Activated naive CD8-positive, alpha-beta T cell treated with anti-CD3 and anti-CD28 coated beads, Interleukin-2, amount 50 U/mL, for 16 hours (primary cell): ENCODE results near the gene VSTM1.
"Not testable (repeated sequence)": the region's sequence is repeated elsewhere in the genome, so short reads cannot be mapped to it uniquely, and the experiment has no call there.

Experiments
- DNase-seq: peaks from one replicate; pipeline ENCODE4 v3.0.0-alpha.2; 2020; ENCODE audit warnings: low read depth, low spot score

Gene VSTM1

DNA sequence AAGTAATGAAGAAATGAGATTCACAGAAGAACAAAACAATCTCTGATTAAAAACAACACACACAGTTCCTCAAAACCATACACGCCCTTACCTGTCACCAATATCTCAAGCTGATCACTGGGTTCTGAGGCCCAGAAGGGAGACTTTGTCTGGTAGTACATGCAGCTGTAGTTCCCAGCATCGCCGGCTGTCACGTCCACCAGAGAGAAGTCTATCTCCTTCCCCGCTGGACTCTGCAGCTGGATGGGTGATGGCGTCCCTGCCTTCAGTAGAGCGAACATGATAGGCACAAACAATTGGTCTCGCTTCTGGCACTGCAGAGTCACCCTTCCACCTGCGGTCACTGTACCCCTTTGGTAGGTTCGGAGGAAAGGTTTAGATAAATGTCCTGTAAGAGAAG, 10.1 kb upstream of the VSTM1 start:
- DNase-seq: no peak

DNA sequence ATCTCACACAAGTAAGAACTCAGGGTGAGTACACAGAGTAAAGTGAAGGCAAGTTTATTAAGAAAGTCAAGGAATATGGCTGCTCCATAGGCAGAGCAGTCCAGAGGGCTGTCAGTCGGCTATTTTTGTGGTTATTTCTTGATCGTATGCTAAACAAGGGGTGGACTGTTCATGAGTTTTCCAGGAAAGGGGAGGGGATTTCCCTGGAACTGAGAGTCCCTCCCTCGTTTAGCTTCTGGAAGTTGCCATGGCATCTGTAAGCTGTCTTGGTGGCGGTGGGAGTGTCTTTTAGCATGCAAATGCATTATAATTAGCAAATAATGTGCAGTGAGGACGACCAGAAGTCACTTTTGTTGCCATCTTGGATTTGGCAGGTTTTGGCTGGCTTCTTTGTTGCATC, 5.8 kb upstream of the VSTM1 start:
- no peak for DNase-seq

DNA sequence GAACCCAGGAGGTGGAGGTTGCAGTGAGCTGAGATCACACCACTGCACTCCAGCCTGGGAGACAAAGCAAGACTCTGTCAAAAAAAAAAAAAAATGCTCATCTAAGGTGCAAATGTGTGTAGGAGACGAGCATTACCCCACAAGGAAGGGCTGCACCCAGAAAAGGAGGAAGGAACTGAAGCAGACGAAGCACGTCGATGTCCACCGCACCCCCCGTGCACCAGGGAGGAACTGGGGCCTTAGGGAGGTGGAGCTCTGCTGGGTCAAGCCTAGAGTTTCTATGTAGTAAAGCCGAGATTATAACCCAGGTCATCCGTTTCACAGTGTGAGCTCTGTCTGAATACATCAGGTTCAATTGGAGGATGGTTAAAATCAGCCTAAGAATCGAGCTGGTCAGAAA, 1.1 kb downstream of the VSTM1 start:
- no peak for DNase-seq

DNA sequence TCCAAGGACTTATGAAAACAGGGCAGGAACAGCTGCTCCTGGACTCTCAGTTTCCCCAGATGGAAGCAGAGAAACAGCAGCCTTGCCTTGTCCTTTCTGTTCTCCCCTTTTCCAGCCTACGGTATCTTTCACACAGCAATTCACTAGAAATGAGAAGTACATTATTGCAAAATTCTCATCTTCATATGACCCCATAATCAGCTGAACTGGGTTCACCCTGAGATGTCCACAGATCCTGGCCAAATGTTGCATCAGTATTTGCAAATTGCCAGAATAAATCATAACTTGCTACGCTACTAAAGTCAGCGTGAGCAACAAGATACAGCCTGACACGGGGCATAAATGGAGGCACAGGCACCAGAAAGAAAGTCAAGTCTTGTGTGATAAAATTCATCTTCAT, 16.1 kb downstream of the VSTM1 start:
- no peak for DNase-seq

DNA sequence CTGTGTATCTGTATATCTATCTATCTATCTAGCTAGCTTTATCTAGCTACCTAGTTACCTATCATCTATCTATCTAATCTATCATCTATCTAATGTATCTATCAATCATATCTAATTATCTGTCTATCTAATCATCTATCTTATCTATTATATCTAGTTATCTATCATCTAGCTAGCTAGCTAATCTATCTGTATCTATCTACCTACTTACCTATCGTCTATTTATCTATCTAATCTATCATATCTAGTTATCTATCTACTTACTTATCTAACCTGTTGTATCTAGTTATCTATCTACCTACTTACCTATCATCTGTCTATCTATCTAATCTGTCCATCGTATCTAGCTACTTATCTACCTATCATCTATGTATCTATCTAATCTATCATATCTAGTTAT, 17.9 kb downstream of the VSTM1 start:
- DNase-seq: no peak

DNA sequence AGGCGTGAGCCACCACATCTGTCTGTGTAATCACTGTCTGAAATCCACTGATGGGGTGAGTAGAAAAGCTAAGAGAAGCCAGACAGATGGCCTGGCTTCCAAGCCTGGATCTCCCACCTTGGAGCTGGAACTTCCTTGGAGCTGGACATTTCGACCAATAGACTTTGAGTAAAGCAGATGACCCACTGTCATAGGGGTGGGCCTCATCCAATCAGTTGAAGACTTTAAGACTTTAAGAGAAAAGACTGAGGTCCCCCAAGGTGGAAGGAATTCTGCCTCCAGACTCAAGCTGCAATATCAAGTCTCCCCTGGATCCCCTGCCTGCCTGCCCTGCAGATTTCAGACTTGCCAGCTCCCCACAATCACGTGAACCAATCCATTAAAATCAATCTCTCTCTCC, 20.7 kb downstream of the VSTM1 start:
- DNase-seq: no peak

DNA sequence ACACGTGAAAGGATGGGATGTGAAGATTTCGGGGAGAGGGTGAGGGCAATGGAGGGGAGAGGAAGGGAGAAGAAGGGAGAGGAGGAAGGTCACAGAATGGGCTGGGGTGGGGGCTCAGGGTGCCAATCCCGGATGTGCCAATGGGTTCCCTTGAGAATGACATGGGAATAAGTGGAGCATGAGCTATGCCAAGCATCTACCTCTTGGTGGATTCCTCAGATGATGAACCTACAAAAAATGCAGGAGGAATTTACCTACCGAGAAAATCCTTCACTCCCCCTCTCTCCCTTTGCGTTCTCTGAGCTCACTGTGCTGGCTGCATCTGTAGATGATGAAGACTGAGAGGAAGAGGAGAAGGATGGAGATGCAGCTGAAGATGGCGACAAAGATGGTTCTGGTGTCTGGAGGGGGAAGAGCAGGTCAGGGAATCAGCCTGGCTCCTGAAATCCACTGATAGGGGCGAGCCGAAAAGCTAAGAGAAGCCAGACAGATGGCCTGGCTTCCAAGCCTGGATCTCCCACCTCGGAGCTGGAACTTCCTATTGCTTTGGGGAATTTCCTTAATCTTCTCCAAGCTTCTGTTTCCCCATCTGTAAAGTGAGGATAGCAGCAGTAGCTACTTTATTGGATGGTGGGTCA, 21.6 kb downstream of the VSTM1 start:
- no peak for DNase-seq

DNA sequence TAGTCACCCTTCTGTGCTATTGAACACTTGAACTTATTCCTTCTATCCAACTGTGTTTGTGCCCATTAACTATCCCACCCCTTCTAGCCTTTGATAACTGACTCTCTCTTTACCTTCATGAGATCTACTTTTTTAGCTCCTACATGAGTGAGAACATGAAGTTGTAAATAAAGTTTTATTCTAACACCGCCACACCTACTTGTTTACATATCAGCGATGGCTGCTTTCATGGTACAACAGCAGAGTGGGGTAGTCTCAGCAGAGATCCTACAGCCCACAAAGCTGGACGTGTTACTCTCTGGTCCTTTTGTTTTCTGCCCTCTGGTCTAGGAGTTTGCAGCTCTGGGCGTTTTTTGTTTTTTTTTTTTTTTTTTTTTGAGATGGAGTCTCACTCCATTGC, 23.7 kb downstream of the VSTM1 start:
- DNase-seq: no peak

DNA sequence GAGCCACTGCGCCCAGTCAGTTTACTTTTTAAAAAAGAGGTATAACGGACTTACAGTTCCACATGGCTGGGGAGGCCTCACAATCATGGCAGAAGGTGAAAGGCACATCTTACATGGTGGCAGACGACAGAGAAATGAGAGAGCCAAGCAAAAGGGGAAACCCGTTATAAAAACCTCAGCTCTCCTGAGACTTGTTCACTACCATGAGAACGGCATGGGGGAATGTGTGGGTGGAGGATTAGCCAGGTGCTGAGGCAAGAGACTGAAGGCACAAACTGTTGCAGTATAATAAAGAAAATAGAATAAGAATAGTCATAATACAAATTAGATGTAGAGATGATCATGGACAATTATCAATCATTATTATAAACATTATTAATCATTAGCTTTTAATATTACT, 27.2 kb downstream of the VSTM1 start:
- not testable (repeated sequence) for DNase-seq

DNA sequence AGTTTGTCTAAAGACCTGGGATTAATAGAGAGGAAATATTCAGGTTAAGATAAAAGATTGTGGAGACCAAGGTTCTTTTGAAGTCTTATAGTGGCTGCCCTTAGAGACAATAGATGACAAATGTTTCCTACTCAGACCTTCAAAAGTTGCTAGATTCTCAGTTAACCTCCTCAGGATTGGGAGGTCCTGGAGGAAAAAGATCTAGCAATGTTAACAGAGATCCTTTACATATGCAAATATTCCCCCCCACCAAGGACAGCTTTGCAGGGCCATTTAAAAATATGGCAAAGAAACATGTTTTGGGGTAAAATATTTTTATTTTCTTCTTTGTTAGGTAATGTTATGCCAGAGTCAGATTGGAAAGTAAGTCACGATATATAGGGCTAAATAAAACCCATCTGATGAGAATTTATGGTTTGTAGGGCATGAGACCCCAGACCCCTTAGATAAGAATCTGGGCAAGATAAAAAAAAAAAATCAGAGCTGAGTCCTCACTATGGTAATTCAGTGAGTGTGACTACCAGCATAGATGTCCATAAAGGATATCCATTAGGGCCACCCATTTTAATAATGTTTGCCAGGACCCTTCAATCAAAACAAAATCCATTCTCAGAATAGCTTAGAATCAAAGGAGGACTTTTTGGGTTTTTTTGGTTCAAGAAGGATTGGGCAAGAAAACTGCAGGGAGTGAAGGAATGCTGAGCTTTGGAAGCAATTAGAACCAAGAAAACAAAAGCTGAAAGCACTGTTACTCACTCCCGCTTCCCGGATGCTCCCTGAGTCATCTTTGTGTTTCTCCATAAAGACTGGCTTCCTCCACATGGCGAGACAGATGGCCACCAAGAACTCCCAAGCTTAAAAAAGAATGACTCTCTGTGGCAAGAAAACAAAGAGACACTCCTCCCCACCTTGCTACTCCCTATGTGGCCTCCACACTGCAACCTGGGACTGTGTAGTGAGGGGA, 28.2 kb downstream of the VSTM1 start:
- DNase-seq: no peak

DNA sequence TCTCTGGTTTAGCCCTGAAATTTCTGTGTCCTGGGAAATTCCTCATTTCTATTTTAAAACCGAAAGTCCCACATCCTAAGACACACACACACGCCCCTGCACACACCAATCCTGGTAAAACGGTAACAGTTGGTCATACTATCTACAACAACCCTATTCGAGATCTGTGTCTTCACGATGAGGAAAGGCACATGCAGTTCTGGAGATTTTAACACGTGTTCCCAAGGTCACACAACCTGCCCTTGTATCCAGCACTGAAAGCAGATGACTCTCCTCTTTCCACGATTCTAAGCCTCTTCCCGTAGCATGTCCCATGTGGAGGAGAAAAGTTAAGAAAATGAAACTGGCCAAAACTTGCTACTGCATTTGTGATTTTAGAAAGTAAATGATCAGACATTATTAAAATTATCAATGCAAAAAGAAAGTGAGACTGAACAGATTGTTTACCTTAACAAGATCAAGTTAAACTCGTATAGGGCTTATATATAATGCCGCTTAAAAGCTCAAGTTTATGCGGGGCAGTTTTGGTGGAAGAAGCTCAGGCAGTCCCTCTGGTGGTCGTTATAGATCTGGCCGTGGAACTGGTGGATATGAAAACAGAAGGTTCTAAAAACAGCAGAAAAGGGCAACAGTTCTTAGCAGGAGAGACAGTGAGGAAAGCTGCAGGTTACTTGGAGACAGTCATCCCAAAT, 32.7 kb downstream of the VSTM1 start:
- DNase-seq: no peak

DNA sequence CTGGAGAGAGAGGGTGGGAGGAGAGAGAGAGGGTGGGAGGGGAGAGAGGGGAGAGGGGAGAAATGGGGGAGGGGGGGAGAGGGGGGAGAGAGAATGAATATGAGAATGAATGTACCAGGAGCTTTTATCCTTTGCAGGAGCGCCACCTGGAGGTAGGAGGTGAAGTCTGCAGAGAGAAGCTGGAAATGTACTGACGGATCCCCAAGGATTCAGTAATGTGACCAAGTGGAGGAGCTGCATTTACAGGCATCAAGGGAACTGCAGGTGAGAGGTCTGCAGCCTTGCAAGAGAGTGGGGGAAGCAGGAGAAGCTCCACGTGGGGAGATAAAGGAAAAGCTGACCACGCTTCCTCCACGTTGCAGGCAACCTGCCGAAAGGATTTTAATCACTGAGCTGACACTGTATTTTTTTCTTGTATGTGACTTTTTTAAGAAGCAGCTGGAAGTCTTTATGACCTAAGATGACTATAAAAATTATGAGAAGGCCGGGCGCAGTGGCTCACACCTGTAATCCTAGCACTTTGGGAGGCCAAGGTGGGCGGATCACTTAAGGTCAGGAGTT, 33.7 kb downstream of the VSTM1 start:
- peak; percentile 6 for DNase-seq

DNA sequence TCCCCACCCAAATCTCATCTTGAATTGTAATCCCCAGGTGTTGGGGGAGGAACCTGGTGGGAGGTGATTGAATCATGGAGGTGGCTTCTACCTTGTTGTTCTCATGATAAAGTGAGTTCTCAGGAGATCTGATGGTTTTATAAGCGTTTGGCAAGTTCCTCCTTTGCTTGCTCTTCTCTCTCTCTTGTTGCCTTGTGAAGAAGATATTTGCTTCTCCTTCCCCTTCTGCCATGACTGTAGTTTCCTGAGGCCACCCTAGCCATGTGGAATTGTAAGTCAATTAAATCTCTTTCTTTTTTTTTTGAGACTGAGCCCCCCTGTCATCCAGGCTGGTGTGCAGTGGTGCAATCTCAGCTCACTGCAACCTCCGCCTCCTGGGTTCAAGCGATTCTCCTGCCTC, 34.4 kb downstream of the VSTM1 start:
- no peak for DNase-seq

DNA sequence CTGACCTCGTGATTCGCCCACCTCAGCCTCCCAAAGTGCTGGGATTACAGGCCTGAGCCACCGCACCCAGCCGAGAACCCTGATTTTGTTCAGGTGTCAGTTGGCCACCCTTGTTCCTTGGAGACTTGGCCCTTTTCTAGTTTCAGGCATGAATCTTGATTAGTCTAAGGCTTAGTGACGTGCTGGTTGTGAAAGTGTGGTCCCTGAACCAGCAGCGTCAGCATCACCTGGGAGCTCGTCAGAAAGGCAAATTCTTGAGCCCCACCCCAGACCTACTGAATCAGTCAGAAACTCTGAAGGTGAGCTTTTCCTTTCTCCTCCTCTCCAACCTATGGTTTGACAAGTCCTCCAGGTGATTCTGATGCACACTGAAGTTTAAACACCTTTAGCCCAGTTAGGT, 37.0 kb downstream of the VSTM1 start:
- no peak for DNase-seq

DNA sequence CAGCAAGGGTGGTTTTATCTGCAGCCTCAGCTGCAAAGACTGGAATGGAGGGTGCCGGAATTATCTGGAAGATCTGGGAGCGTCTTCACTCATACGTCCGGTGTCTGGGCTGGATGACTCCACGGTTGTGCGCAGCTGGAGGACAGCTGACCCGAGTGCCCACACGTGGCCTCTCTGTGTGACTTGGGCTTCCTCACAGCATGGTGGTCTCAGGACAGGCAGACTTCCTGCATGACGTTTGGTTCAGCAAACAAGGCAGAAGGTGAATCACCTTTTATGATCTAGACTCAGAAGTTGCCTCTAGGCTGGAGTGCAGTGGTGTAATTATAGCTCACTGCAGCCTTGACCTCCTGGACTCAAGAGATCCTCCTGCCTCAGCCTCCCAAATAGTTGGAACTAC, 39.0 kb downstream of the VSTM1 start:
- no peak for DNase-seq

DNA sequence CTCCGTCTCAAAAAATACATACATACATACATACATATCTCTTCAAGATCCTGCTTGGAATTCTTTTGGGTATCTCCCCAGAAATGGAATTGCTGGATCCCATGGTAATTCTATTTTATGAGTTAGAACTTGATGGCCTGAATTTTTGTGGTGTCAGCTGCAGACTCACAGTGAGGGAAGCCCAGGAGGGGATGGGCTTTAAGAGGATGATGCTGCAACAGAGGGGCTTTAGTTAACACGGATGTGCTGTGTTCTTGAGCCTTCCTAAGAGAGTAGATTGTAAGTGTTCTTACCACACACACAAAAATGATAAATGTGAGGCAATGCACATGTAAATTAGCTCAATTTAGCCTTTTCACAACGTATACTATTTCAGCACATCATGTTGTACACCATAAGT, 40.5 kb downstream of the VSTM1 start:
- DNase-seq: no peak

DNA sequence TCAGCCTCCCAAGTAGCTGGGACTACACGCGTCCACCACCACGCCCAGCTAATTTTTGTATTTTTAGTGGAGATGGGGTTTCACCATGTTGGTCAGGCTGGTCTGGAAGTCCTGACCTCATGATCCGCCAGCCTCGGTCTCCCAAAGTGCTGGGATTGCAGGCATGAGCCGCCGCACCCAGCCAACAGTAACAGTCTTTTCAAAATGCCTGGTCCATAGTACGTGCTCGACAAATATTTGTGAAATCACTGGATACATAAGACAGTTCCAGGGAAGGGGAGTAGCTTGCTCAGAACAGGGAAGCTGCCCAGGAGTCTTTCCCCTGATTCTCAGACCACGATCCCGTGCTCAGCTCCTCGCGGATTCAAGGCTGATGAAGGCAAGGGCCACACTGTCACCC, 41.8 kb downstream of the VSTM1 start:
- no peak for DNase-seq

DNA sequence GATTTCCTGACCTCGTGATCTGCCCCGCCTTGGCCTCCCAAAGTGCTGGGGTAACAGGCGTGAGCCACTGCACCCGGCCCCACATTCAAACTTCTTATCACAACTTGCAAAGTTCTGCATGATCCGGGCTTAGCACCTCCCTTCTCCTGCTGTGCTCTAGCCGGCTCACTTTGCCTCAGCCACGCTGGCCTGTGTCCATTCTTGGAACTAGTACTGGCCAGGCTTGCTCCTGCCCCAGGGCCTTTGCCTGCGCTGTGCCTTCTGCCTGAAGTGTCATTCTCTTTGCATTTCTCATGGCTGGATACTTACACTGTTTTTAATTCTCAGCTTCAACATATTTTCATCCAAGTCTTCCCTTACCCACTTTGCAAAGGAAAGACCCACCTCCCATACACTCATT, 42.3 kb downstream of the VSTM1 start:
- DNase-seq: no peak

DNA sequence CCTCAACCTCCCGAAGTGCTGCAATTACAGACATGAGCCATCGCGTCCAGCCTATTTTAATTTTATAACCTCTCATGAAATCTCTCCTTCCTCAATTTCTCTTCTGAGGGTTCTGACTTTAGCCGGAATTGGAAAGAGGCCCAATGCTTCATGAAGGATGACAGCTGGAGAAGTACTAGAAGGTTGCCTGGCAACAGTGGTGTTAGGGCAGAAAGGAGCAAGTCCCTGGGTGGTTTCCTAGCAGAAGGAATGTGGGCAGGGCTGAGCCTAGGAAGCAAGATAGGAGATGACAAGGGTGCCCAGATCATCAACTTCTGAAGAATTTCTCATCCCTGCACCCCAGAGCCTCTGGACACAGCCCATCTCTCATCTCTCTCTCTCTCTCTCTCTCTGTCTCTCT, 46.4 kb downstream of the VSTM1 start:
- DNase-seq: no peak

DNA sequence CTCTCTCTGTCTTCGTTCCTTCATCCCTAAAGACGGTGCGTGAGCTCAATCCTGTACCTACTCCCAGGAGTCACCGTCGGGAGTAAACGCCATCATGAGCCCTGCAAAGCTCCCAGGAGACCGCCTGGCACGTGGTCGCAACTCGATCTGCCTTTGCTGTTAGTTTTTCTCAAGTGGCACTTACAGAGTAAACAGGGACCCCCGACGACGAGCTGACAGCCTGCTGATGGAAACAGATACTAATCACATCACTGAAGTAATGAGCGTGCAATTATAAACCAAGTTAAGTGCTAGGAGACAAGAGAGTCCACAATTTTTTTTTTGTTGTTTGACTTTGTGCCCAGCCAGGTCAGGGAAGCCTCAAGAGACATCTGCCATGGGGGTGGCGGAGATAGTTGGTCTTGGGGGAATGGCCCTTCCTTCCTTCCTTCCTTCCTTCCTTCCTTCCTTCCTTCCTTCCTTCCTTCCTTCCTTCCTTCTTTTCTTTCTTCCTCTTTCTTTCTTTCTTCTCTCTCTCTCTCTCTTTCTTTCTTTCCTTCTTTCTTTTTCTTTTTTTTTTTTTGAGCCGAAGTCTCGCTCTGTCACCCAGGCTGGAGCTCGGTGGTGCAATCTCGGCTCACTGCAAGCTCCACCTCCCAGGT, 48.7 kb downstream of the VSTM1 start:
- DNase-seq: no peak

DNA sequence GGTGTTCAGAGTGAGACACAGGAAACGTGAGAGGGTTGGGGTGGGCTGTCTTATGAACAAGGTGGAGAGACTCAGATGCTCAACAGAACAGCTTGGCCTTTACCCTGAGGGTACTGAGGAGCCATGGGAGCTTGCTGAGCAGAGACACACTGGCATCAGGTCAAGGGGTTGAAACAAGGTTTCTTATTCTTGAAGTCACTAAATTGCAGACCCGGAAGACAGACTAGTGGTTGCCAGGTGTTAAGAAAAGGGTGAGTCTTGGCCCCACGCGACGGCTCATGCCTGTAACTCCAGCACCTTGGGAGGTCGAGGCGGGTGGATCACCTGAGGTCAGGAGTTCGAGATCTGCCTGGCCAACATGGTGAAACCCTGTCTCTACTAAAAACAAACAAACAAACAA, 49.8 kb downstream of the VSTM1 start:
- no peak for DNase-seq
